ENCODE data around the gene IMP3. TPM values are rescaled to one million over a fixed set of nuclear protein-coding genes. Genes with fewer than 3 reads are reported as not detected.

Gene IMP3
- total and polyA plus RNA-seq, 4 donors = 45.2 to 94.8 (median 69.6) TPM

DNA sequence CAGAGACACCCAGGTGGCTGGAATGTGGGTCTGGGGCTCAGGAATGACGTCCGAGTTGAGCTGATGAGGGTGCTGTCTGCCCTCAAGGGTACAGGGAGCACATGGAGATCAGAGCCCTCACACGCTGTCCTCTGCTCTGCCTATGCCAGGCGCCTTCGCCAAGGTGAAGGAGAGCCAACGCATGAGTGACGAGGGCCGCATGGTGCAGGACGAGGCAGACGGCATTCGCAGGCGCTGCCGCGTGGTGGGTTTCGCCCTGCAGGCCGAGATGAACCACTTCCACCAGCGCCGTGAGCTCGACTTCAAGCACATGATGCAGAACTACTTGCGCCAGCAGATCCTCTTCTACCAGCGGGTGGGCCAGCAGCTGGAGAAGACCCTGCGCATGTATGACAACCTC lies 16.8 kb upstream of the IMP3 start:
- peaks cover 2 to 42% (median 19%) of the 10 kb centered on the region in 4 donors for H3K4me1 ChIP-seq (ENCODE audit: control insufficient read depth in 4 of 4, insufficient read depth in 4 of 4, low read length in 3 of 4)

DNA sequence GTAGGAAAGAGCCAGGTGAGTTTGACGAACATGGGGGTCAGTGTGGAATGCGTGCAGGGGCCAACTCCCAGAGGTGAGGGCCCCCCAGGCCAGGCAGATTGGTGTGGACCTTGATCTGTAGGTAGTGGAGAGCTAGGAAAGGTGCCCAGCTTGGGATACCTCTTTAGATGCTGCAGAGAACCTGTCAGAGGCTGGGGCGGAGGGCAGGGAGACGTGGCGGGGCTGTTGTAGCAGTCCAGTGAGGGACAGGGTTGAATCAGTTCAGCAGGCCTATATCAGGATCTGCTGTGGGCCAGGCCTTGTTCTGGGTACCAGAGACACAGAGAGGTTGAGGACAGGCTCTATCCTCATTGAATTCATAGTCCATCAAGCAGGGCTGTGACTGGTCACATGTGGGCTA lies 16.3 kb upstream of the IMP3 start:
- H3K4me3 ChIP-seq (ENCODE audit: low read depth in 1 of 3, low read length in 3 of 3) = no peak overlapping the region
- H3K4me1 ChIP-seq (ENCODE audit: control insufficient read depth in 4 of 4, insufficient read depth in 4 of 4, low read length in 3 of 4) = peaks cover 7 to 42% (median 19%) of the 10 kb centered on the region in 4 donors
- 96% methylated on average over 5 of the region's 5 CpGs for WGBS
- no peak for TF ChIP-seq NR2F2 (IDR thresholded peaks at IDR 0.05)
- TF ChIP-seq, protein P1, sequence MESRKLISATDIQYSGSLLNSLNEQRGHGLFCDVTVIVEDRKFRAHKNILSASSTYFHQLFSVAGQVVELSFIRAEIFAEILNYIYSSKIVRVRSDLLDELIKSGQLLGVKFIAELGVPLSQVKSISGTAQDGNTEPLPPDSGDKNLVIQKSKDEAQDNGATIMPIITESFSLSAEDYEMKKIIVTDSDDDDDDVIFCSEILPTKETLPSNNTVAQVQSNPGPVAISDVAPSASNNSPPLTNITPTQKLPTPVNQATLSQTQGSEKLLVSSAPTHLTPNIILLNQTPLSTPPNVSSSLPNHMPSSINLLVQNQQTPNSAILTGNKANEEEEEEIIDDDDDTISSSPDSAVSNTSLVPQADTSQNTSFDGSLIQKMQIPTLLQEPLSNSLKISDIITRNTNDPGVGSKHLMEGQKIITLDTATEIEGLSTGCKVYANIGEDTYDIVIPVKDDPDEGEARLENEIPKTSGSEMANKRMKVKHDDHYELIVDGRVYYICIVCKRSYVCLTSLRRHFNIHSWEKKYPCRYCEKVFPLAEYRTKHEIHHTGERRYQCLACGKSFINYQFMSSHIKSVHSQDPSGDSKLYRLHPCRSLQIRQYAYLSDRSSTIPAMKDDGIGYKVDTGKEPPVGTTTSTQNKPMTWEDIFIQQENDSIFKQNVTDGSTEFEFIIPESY (IDR thresholded peaks at IDR 0.05) = no peak
- no peak for TF ChIP-seq RAD21 (IDR thresholded peaks at IDR 0.05)
- TF ChIP-seq, protein P2, sequence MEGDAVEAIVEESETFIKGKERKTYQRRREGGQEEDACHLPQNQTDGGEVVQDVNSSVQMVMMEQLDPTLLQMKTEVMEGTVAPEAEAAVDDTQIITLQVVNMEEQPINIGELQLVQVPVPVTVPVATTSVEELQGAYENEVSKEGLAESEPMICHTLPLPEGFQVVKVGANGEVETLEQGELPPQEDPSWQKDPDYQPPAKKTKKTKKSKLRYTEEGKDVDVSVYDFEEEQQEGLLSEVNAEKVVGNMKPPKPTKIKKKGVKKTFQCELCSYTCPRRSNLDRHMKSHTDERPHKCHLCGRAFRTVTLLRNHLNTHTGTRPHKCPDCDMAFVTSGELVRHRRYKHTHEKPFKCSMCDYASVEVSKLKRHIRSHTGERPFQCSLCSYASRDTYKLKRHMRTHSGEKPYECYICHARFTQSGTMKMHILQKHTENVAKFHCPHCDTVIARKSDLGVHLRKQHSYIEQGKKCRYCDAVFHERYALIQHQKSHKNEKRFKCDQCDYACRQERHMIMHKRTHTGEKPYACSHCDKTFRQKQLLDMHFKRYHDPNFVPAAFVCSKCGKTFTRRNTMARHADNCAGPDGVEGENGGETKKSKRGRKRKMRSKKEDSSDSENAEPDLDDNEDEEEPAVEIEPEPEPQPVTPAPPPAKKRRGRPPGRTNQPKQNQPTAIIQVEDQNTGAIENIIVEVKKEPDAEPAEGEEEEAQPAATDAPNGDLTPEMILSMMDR (IDR thresholded peaks at IDR 0.05; ENCODE audit: low read depth, low read length, missing input control) = no peak
- TF ChIP-seq EGR1 (IDR thresholded peaks at IDR 0.05; ENCODE audit: low read depth in 2 of 2) = no peak
- TF ChIP-seq RXRA (IDR thresholded peaks at IDR 0.05) = no peak
- no peak for TF ChIP-seq SP1 (IDR thresholded peaks at IDR 0.05)
- no peak for TF ChIP-seq GABPA (IDR thresholded peaks at IDR 0.05 in 1 of 2, conservative IDR thresholded peaks at IDR 0.05 in 1 of 2)
- TF ChIP-seq, protein P3, sequence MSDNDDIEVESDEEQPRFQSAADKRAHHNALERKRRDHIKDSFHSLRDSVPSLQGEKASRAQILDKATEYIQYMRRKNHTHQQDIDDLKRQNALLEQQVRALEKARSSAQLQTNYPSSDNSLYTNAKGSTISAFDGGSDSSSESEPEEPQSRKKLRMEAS (IDR thresholded peaks at IDR 0.05) = no peak
- TF ChIP-seq TAF1 (conservative IDR thresholded peaks at IDR 0.05) = no peak
- TF ChIP-seq HNF4G (IDR thresholded peaks at IDR 0.05) = no peak
- TF ChIP-seq YY1 (IDR thresholded peaks at IDR 0.05) = no peak
- TF ChIP-seq HNF4A (conservative IDR thresholded peaks at IDR 0.05) = no peak

More for the DNA sequence above, 16.8 kb upstream of the IMP3 start:
- TF ChIP-seq, protein P1 (IDR thresholded peaks at IDR 0.05) = no peak
- TF ChIP-seq, protein P4, sequence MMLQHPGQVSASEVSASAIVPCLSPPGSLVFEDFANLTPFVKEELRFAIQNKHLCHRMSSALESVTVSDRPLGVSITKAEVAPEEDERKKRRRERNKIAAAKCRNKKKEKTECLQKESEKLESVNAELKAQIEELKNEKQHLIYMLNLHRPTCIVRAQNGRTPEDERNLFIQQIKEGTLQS (IDR thresholded peaks at IDR 0.05) = no peak
- TF ChIP-seq, protein P3 (IDR thresholded peaks at IDR 0.05) = no peak
- no peak for TF ChIP-seq FOXA1 (IDR thresholded peaks at IDR 0.05)
- no peak for TF ChIP-seq HNF4A (conservative IDR thresholded peaks at IDR 0.05)
- TF ChIP-seq JUND (IDR thresholded peaks at IDR 0.05) = no peak
- no peak for TF ChIP-seq RAD21 (IDR thresholded peaks at IDR 0.05)
- TF ChIP-seq NR2F2 (IDR thresholded peaks at IDR 0.05) = no peak
- no peak for TF ChIP-seq YY1 (IDR thresholded peaks at IDR 0.05)
- TF ChIP-seq SP1 (IDR thresholded peaks at IDR 0.05) = no peak
- TF ChIP-seq, protein P2 (IDR thresholded peaks at IDR 0.05; ENCODE audit: low read depth, low read length, missing input control) = no peak
- no peak for TF ChIP-seq FOXA2 (IDR thresholded peaks at IDR 0.05)
- no peak for TF ChIP-seq GABPA (IDR thresholded peaks at IDR 0.05 in 1 of 2, conservative IDR thresholded peaks at IDR 0.05 in 1 of 2)
- TF ChIP-seq HNF4G (IDR thresholded peaks at IDR 0.05) = no peak
- Histone ChIP-seq H3K9me3 (ENCODE audit: control insufficient read depth in 4 of 4, low read length in 3 of 4) (no peaks in the 10 kb centered on the region), H3K27me3 (ENCODE audit: control insufficient read depth in 4 of 4, insufficient read depth in 4 of 4, low read length in 3 of 4) (no peaks in the 10 kb centered on the region), H3K27ac (ENCODE audit: low read depth in 1 of 2, low read length in 2 of 2) (no peak overlapping the region), H3K9ac (ENCODE audit: low read depth in 1 of 2, low read length in 2 of 2) (no peak overlapping the region), H3K4me3 (ENCODE audit: low read depth in 1 of 3, low read length in 3 of 3) (no peak overlapping the region), H3K36me3 (ENCODE audit: control insufficient read depth in 4 of 4, insufficient read depth in 3 of 4, low read depth in 1 of 4, low read length in 3 of 4) (peaks cover 0 to 22% (median 10%) of the 10 kb centered on the region in 4 donors)
- DNase-seq (ENCODE audit: low spot score) = no peak
- WGBS = 97% methylated on average over 22 of the region's 22 CpGs

More for the DNA sequence above, 16.3 kb upstream of the IMP3 start:
- H3K9me3 ChIP-seq (ENCODE audit: control insufficient read depth in 4 of 4, low read length in 3 of 4) = no peaks in the 10 kb centered on the region
- H3K27me3 ChIP-seq (ENCODE audit: control insufficient read depth in 4 of 4, insufficient read depth in 4 of 4, low read length in 3 of 4) = no peaks in the 10 kb centered on the region
- no peak for DNase-seq (ENCODE audit: low spot score)
- H3K36me3 ChIP-seq (ENCODE audit: control insufficient read depth in 4 of 4, insufficient read depth in 3 of 4, low read depth in 1 of 4, low read length in 3 of 4) = peaks cover 0 to 22% (median 10%) of the 10 kb centered on the region in 4 donors
- no peak overlapping the region for H3K27ac ChIP-seq (ENCODE audit: low read depth in 1 of 2, low read length in 2 of 2)
- H3K9ac ChIP-seq (ENCODE audit: low read depth in 1 of 2, low read length in 2 of 2) = no peak overlapping the region
